Brain microvascular endothelial cell (primary cell): ENCODE results near the gene EXOC6B.

ENCODE experiments used
- DNase-seq: peaks from one replicate; pipeline ENCODE4 v3.0.0-alpha.2; 2020
- H3K27ac ChIP-seq: fragments of 250-450 bp; sonication (Bioruptor Pico); 2 replicates; pipeline ENCODE4 v1.5.1; 2020; ENCODE audit warnings: mild to moderate bottlenecking, moderate library complexity
- H3K27me3 ChIP-seq: fragments of 250-450 bp; sonication (Bioruptor Pico); replicated peaks from 2 replicates; pipeline ENCODE4 v1.5.1; 2020; ENCODE audit warnings: mild to moderate bottlenecking
- H3K36me3 ChIP-seq: fragments of 250-450 bp; sonication (Bioruptor Pico); replicated peaks from 2 replicates; pipeline ENCODE4 v1.5.1; 2020; ENCODE audit warnings: mild to moderate bottlenecking
- H3K4me3 ChIP-seq: 2 replicates; pipeline ENCODE4 v1.5.1; 2011; ENCODE audit warnings: low read depth, mild to moderate bottlenecking, control low read depth, low read length, moderate library complexity
- in situ Hi-C: cut with HindIII; loops from 2 replicates; pipeline ENCODE4 v1.10.0; 2017; ENCODE audit warnings: low sequenced_read_pairs, low pct_ligation_motif_present
- TF ChIP-seq, protein P1 (sequence below): IDR thresholded peaks from 2 replicates; pipeline ENCODE4 v1.5.1; 2011; ENCODE audit warnings: low read depth, mild to moderate bottlenecking, moderate library complexity, low read length, control low read depth, inconsistent platforms; ENCODE audit errors: missing control alignments

The EXOC6B gene

DNA sequence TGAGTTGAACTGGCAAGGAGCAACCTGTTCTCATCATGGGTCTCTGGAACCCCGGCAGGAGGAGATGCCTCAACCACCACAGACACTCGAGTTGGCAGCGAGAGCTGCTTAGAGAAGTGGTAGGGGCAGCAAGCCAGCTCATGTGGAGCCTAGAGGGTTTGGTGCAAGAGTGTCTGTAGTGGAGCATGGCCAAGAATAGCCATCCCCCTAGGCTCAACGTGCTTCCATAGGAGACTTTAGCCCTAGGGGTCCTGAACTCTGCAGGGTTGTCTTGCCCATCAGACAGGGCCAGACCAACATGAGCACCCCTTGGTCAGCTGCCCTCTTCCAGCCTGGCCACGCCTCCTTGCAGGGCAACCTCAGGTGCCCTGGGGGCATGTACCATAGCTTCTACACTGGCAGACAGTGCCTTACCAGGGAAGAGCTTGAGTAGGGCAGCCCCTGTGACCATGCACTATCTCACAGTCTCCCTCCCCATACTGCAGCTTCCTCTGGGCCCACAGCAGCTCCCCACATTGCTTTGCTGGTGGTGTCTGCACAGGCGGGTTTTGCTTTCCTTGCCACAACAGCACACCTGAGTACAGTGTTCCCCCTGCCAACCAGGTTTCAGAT is 187.1 kb downstream of the EXOC6B start:
- Histone ChIP-seq H3K27ac (no peak overlapping the region), H3K27me3 (no peaks in the 10 kb centered on the region), H3K4me3 (no peak overlapping the region), H3K36me3 (no peaks in the 10 kb centered on the region)
- TF ChIP-seq, protein P1, sequence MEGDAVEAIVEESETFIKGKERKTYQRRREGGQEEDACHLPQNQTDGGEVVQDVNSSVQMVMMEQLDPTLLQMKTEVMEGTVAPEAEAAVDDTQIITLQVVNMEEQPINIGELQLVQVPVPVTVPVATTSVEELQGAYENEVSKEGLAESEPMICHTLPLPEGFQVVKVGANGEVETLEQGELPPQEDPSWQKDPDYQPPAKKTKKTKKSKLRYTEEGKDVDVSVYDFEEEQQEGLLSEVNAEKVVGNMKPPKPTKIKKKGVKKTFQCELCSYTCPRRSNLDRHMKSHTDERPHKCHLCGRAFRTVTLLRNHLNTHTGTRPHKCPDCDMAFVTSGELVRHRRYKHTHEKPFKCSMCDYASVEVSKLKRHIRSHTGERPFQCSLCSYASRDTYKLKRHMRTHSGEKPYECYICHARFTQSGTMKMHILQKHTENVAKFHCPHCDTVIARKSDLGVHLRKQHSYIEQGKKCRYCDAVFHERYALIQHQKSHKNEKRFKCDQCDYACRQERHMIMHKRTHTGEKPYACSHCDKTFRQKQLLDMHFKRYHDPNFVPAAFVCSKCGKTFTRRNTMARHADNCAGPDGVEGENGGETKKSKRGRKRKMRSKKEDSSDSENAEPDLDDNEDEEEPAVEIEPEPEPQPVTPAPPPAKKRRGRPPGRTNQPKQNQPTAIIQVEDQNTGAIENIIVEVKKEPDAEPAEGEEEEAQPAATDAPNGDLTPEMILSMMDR: no peak
- in situ Hi-C loops: no loop called here
- no peak for DNase-seq

GRCh38 chr2:72636210-72636609 is 189.6 kb downstream of the EXOC6B start:
- no peak overlapping the region for H3K27ac ChIP-seq
- no peak for DNase-seq
- H3K36me3 ChIP-seq: no peaks in the 10 kb centered on the region
- no peaks in the 10 kb centered on the region for H3K27me3 ChIP-seq
- TF ChIP-seq, protein P1: no peak
- in situ Hi-C loops: no loop called here
- no peak overlapping the region for H3K4me3 ChIP-seq

- Histone ChIP-seq H3K27ac (no peak overlapping the region), H3K4me3 (no peak overlapping the region), H3K36me3 (no peaks in the 10 kb centered on the region), H3K27me3 (no peaks in the 10 kb centered on the region)
- in situ Hi-C loops: no loop called here
- DNase-seq: no peak
- TF ChIP-seq, protein P1: no peak
These were observed 195.1 kb downstream of the EXOC6B start for GRCh38 chr2:72630767-72631166.

- Histone ChIP-seq H3K27ac (no peak overlapping the region), H3K36me3 (no peaks in the 10 kb centered on the region), H3K4me3 (no peak overlapping the region), H3K27me3 (no peaks in the 10 kb centered on the region)
- TF ChIP-seq, protein P1: no peak
- in situ Hi-C loops: no loop called here
- DNase-seq: no peak
These were observed 196.8 kb downstream of the EXOC6B start for GRCh38 chr2:72629062-72629461.

GRCh38 chr2:72627083-72627482 is 198.8 kb downstream of the EXOC6B start:
- H3K36me3 ChIP-seq: no peaks in the 10 kb centered on the region
- no peaks in the 10 kb centered on the region for H3K27me3 ChIP-seq
- DNase-seq: no peak
- TF ChIP-seq, protein P1: no peak
- H3K4me3 ChIP-seq: no peak overlapping the region
- no peak overlapping the region for H3K27ac ChIP-seq
- in situ Hi-C loops: no loop called here

GRCh38 chr2:72625366-72625765 is 200.5 kb downstream of the EXOC6B start:
- TF ChIP-seq, protein P1: no peak
- Histone ChIP-seq H3K27ac (no peak overlapping the region), H3K27me3 (no peaks in the 10 kb centered on the region), H3K4me3 (no peak overlapping the region), H3K36me3 (no peaks in the 10 kb centered on the region)
- DNase-seq: no peak
- in situ Hi-C loops: no loop called here
